HUES6 (cell line): ENCODE measurements around the gene CCDC73.

ENCODE experiments used
- H3K27ac ChIP-seq: 2 replicates; pipeline ENCODE4 v1.7.0; 2013; ENCODE audit warnings: low read depth, mild to moderate bottlenecking, low read length, inconsistent platforms
- H3K27me3 ChIP-seq: 2 replicates; pipeline ENCODE4 v1.6.1; 2013; ENCODE audit warnings: low read length; ENCODE audit not compliant: control insufficient read depth, insufficient read depth
- H3K36me3 ChIP-seq: 2 replicates; pipeline ENCODE4 v1.6.1; 2013; ENCODE audit warnings: low read length; ENCODE audit not compliant: control insufficient read depth, insufficient read depth
- H3K4me1 ChIP-seq: 2 replicates; pipeline ENCODE4 v1.6.1; 2013; ENCODE audit warnings: low read length; ENCODE audit not compliant: control insufficient read depth, insufficient read depth
- H3K4me3 ChIP-seq: 2 replicates; pipeline ENCODE4 v1.5.1; 2013; ENCODE audit warnings: low read depth, low read length
- H3K9ac ChIP-seq: one replicate; pipeline ENCODE4 v1.6.1; 2013; ENCODE audit warnings: mild to moderate bottlenecking, low read length
- H3K9me3 ChIP-seq: 2 replicates; pipeline ENCODE4 v1.6.1; 2013; ENCODE audit warnings: low read depth, low read length; ENCODE audit not compliant: control insufficient read depth, insufficient read depth

CCDC73 gene

GRCh38 chr11:32594272-32594671 lies 200.2 kb downstream of the CCDC73 start:
- no peaks in the 10 kb centered on the region for H3K27me3 ChIP-seq
- H3K4me3 ChIP-seq = no peak overlapping the region
- no peak overlapping the region for H3K9ac ChIP-seq
- peaks cover 15% of the 10 kb centered on the region for H3K4me1 ChIP-seq
- H3K9me3 ChIP-seq = no peaks in the 10 kb centered on the region
- H3K36me3 ChIP-seq = peaks cover 93% of the 10 kb centered on the region
- no peak overlapping the region for H3K27ac ChIP-seq

- Histone ChIP-seq H3K36me3 (peaks cover 49% of the 10 kb centered on the region), H3K4me1 (peaks cover 14% of the 10 kb centered on the region)
Measured at GRCh38 chr11:32586576-32587190, 207.8 kb downstream of the CCDC73 start.

GRCh38 chr11:32584921-32585320 lies 209.5 kb downstream of the CCDC73 start:
- peaks cover 20% of the 10 kb centered on the region for H3K4me1 ChIP-seq
- H3K9me3 ChIP-seq = no peaks in the 10 kb centered on the region
- H3K4me3 ChIP-seq = peak overlapping the region; percentile 97
- H3K27me3 ChIP-seq = no peaks in the 10 kb centered on the region
- H3K9ac ChIP-seq = peak overlapping the region; percentile 100
- H3K27ac ChIP-seq = peak overlapping the region; percentile 10; the same call in 1 of the 2 replicates
- H3K36me3 ChIP-seq = peaks cover 31% of the 10 kb centered on the region

More at GRCh38 chr11:32586576-32587190, 207.8 kb downstream of the CCDC73 start:
- H3K27ac ChIP-seq = no peak overlapping the region
- H3K9me3 ChIP-seq = no peaks in the 10 kb centered on the region
- H3K27me3 ChIP-seq = no peaks in the 10 kb centered on the region
- no peak overlapping the region for H3K9ac ChIP-seq
- no peak overlapping the region for H3K4me3 ChIP-seq

GRCh38 chr11:32583459-32584271 lies 210.8 kb downstream of the CCDC73 start, which contains the start of gene EIF3M:
EIF3M (plus strand) TSS chr11:32583831; CDS start chr11:32583888, 57 bp downstream.
- H3K4me3 ChIP-seq = peak within 1 kb of the TSS; percentile 97

GRCh38 chr11:32581556-32581955 lies 212.9 kb downstream of the CCDC73 start:
- Histone ChIP-seq H3K4me1 (peaks cover 20% of the 10 kb centered on the region), H3K27me3 (no peaks in the 10 kb centered on the region), H3K36me3 (0 out of 2 replicates have a peak, but pooled peaks cover under 1% of the 10 kb centered on the region), H3K9me3 (no peaks in the 10 kb centered on the region), H3K4me3 (no peak overlapping the region), H3K27ac (no peak overlapping the region), H3K9ac (no peak overlapping the region)

More at GRCh38 chr11:32583459-32584271, 210.8 kb downstream of the CCDC73 start, which contains the start of gene EIF3M:
- Histone ChIP-seq H3K27me3 (no peaks in the 10 kb centered on the region), H3K9me3 (no peaks in the 10 kb centered on the region), H3K27ac (peak within 1 kb of the TSS; percentile 97), H3K36me3 (peaks cover 19% of the 10 kb centered on the region), H3K9ac (peak within 1 kb of the TSS; percentile 100), H3K4me1 (peaks cover 20% of the 10 kb centered on the region)

GRCh38 chr11:32580967-32581366 lies 213.5 kb downstream of the CCDC73 start:
- no peak overlapping the region for H3K27ac ChIP-seq
- H3K4me3 ChIP-seq = no peak overlapping the region

GRCh38 chr11:32576456-32576855 lies 218.0 kb downstream of the CCDC73 start:
- Histone ChIP-seq H3K9me3 (no peaks in the 10 kb centered on the region), H3K4me3 (no peak overlapping the region), H3K9ac (no peak overlapping the region), H3K4me1 (peaks cover 8% of the 10 kb centered on the region), H3K27ac (no peak overlapping the region), H3K36me3 (no peaks in the 10 kb centered on the region), H3K27me3 (no peaks in the 10 kb centered on the region)

More at GRCh38 chr11:32580967-32581366, 213.5 kb downstream of the CCDC73 start:
- H3K9me3 ChIP-seq = no peaks in the 10 kb centered on the region
- no peak overlapping the region for H3K9ac ChIP-seq
- no peaks in the 10 kb centered on the region for H3K36me3 ChIP-seq
- H3K4me1 ChIP-seq = peaks cover 15% of the 10 kb centered on the region
- no peaks in the 10 kb centered on the region for H3K27me3 ChIP-seq

GRCh38 chr11:32575070-32575469 lies 219.4 kb downstream of the CCDC73 start:
- Histone ChIP-seq H3K9ac (no peak overlapping the region), H3K9me3 (no peaks in the 10 kb centered on the region), H3K4me3 (no peak overlapping the region), H3K27ac (no peak overlapping the region), H3K36me3 (no peaks in the 10 kb centered on the region), H3K4me1 (peaks cover 8% of the 10 kb centered on the region), H3K27me3 (peaks cover 8% of the 10 kb centered on the region; the same call in 1 of the 2 replicates)

- Histone ChIP-seq H3K9ac (no peak overlapping the region), H3K27me3 (peaks cover 8% of the 10 kb centered on the region; the same call in 1 of the 2 replicates), H3K36me3 (no peaks in the 10 kb centered on the region), H3K9me3 (no peaks in the 10 kb centered on the region), H3K27ac (no peak overlapping the region), H3K4me1 (peaks cover 8% of the 10 kb centered on the region), H3K4me3 (no peak overlapping the region)
Measured at GRCh38 chr11:32574421-32574820, 220.0 kb downstream of the CCDC73 start.

- H3K9ac ChIP-seq = no peak overlapping the region
- no peak overlapping the region for H3K4me3 ChIP-seq
- H3K9me3 ChIP-seq = no peaks in the 10 kb centered on the region
- no peak overlapping the region for H3K27ac ChIP-seq
- no peaks in the 10 kb centered on the region for H3K36me3 ChIP-seq
- H3K27me3 ChIP-seq = peaks cover 8% of the 10 kb centered on the region; the same call in 1 of the 2 replicates
- peaks cover 8% of the 10 kb centered on the region for H3K4me1 ChIP-seq
Measured at GRCh38 chr11:32573228-32573627, 221.2 kb downstream of the CCDC73 start.

- no peak overlapping the region for H3K9ac ChIP-seq
- H3K27ac ChIP-seq = no peak overlapping the region
- no peak overlapping the region for H3K4me3 ChIP-seq
- H3K4me1 ChIP-seq = peaks cover 8% of the 10 kb centered on the region
- H3K36me3 ChIP-seq = no peaks in the 10 kb centered on the region
- peaks cover 8% of the 10 kb centered on the region; the same call in 1 of the 2 replicates for H3K27me3 ChIP-seq
- no peaks in the 10 kb centered on the region for H3K9me3 ChIP-seq
Measured at GRCh38 chr11:32571039-32571438, 223.4 kb downstream of the CCDC73 start.
